Activated naive CD4-positive, alpha-beta T cell (primary cell): ENCODE data around the gene ERICH4.
"Not testable (repeated sequence)": the region's sequence is repeated elsewhere in the genome, so short reads cannot be mapped to it uniquely, and the experiment has no call there.

ENCODE experiments used
- DNase-seq, 4 experiments: peaks; one replicate each; lab custom pipeline; 2025; lab: John Stamatoyannopoulos, UW

ERICH4 gene

GRCh38 chr19:41435376-41435775 lies 7.6 kb upstream of the ERICH4 start:
- not testable (repeated sequence) for DNase-seq

GRCh38 chr19:41435936-41436673 lies 6.9 kb upstream of the ERICH4 start:
- no peak for DNase-seq

GRCh38 chr19:41436674-41436951 lies 6.3 kb upstream of the ERICH4 start:
- DNase-seq: no peak

GRCh38 chr19:41437944-41438574 lies 4.9 kb upstream of the ERICH4 start:
- DNase-seq: no peak

GRCh38 chr19:41439441-41440222 lies 3.3 kb upstream of the ERICH4 start, which contains the start of gene DMAC2:
TSS of gene DMAC2 (minus strand) at chr19:41439912. CDS start at chr19:41439899, 13 bp downstream.
- peak; percentile 70 to 88 (median 84) for DNase-seq

GRCh38 chr19:41441321-41441945 lies 1.5 kb upstream of the ERICH4 start:
- DNase-seq: no peak

- no peak for DNase-seq
These were observed 978 bp downstream of the ERICH4 start for GRCh38 chr19:41443813-41444455.

GRCh38 chr19:41445575-41445974 lies 2.6 kb downstream of the ERICH4 start:
- no peak for DNase-seq

- no peak for DNase-seq
These were observed 4.9 kb downstream of the ERICH4 start for GRCh38 chr19:41447732-41448332.

GRCh38 chr19:41449079-41449864 lies 6.3 kb downstream of the ERICH4 start:
- peak; percentile 24 to 59 (median 55) for DNase-seq

GRCh38 chr19:41449865-41450178 lies 6.9 kb downstream of the ERICH4 start:
- DNase-seq: no peak

GRCh38 chr19:41452584-41453275 lies 9.8 kb downstream of the ERICH4 start:
- DNase-seq: no peak

GRCh38 chr19:41455936-41456335 lies 13.0 kb downstream of the ERICH4 start:
- DNase-seq: no peak

GRCh38 chr19:41456342-41456918 lies 13.5 kb downstream of the ERICH4 start:
- no peak for DNase-seq

GRCh38 chr19:41457241-41457640 lies 14.3 kb downstream of the ERICH4 start:
- DNase-seq: no peak

- DNase-seq: no peak
These were observed 19.5 kb downstream of the ERICH4 start for GRCh38 chr19:41462497-41462896.

GRCh38 chr19:41463257-41464256 lies 20.6 kb downstream of the ERICH4 start:
- DNase-seq: not testable (repeated sequence)

- no peak for DNase-seq
These were observed 33.6 kb downstream of the ERICH4 start for GRCh38 chr19:41476583-41476982.

- no peak for DNase-seq
These were observed 35.2 kb downstream of the ERICH4 start for GRCh38 chr19:41478171-41478570.
